HepG2 (cell line): ENCODE measurements around the gene POLR3E. TPM values are rescaled to one million over a fixed set of nuclear protein-coding genes. Genes with fewer than 3 reads are reported as not detected.

ENCODE experiments used
- EED ChIP-seq: sonication (generic); formaldehyde crosslinking; IDR thresholded peaks from 2 replicates; pipeline ENCODE4 v1.5.0; 2020; ENCODE audit warnings: mild to moderate bottlenecking, missing genetic modification reagents
- FOXP1 ChIP-seq, 2 experiments: fragments of 450-650 bp in 1 of 2; IDR thresholded peaks; 2 replicates each; pipeline ENCODE4 v1.6.1; 2017 to 2018; ENCODE audit warnings: antibody characterized with exemption in 1 of 2
- HCFC1 ChIP-seq: fragments of 150-350 bp; IDR thresholded peaks from 2 replicates; pipeline ENCODE4 v1.6.1; 2014; ENCODE audit warnings: low read depth, low read length
- MTF1 ChIP-seq: sonication (generic); formaldehyde crosslinking; IDR thresholded peaks from 2 replicates; pipeline ENCODE4 v1.5.0; 2020; ENCODE audit warnings: missing genetic modification reagents
- NFKBIZ ChIP-seq: IDR thresholded peaks from 2 replicates; pipeline ENCODE4 v1.6.1; 2018; ENCODE audit warnings: missing genetic modification reagents, missing compliant biosample characterization
- NFYC ChIP-seq: IDR thresholded peaks from 2 replicates; pipeline ENCODE4 v1.6.1; 2016; ENCODE audit warnings: missing genetic modification reagents, missing compliant biosample characterization
- SAP130 ChIP-seq: IDR thresholded peaks from 2 replicates; pipeline ENCODE4 v1.6.1; 2016; ENCODE audit warnings: low read depth
- SOX6 ChIP-seq, 2 experiments: fragments of 450-650 bp in 1 of 2; sonication (generic) in 1 of 2; formaldehyde crosslinking in 1 of 2; IDR thresholded peaks; 2 replicates each; pipeline versions ENCODE4 v1.4.0 to v1.6.1; 2017 to 2020; ENCODE audit warnings: antibody characterized with exemption in 1 of 2, mild to moderate bottlenecking in 1 of 2, missing genetic modification reagents in 1 of 2
- UBTF ChIP-seq: sonication (generic); formaldehyde crosslinking; IDR thresholded peaks from 2 replicates; pipeline ENCODE4 v1.4.0; 2020; ENCODE audit warnings: mild to moderate bottlenecking, missing genetic modification reagents
- USF2 ChIP-seq, 2 experiments: sonication (generic) in 1 of 2; formaldehyde crosslinking in 1 of 2; IDR thresholded peaks; 2 replicates each; pipeline versions ENCODE4 v1.5.1 to v1.6.1; 2011 to 2020; ENCODE audit warnings: borderline replicate concordance in 1 of 2, low read depth in 1 of 2, low read length in 1 of 2, mild to moderate bottlenecking in 1 of 2, missing genetic modification reagents in 1 of 2, moderate library complexity in 1 of 2
- ZKSCAN8 ChIP-seq: IDR thresholded peaks from 2 replicates; pipeline ENCODE4 v1.6.1; 2016; ENCODE audit warnings: borderline replicate concordance, missing genetic modification reagents, missing compliant biosample characterization
- ZNF121 ChIP-seq: sonication (generic); formaldehyde crosslinking; IDR thresholded peaks from 2 replicates; pipeline ENCODE4 v1.5.0; 2020; ENCODE audit warnings: mild to moderate bottlenecking, missing genetic modification reagents
- ZNF318 ChIP-seq: sonication (generic); formaldehyde crosslinking; IDR thresholded peaks from 2 replicates; pipeline ENCODE4 v1.4.0; 2020; ENCODE audit warnings: mild to moderate bottlenecking, missing genetic modification reagents
- ZNF530 ChIP-seq: sonication (generic); formaldehyde crosslinking; IDR thresholded peaks from 2 replicates; pipeline ENCODE4 v1.5.0; 2020; ENCODE audit warnings: low read depth, mild to moderate bottlenecking, missing genetic modification reagents
- ZNF607 ChIP-seq: sonication (generic); formaldehyde crosslinking; IDR thresholded peaks from 2 replicates; pipeline ENCODE4 v1.5.1; 2020; ENCODE audit warnings: missing genetic modification reagents, mild to moderate bottlenecking, borderline replicate concordance
- polyA plus RNA-seq, 8 experiments: library from polyadenylated mRNA; depleted of rRNA in 3 of 8; stranded (reverse) in 7 of 8; unstranded in 1 of 8; fragments of >200 nt; fragmentation: Illumina TruSeq in 4 of 8; extraction: Trizol in 4 of 8; gene quantifications; 2 replicates each; pipeline versions ENCODE4 v1.2.1 to v1.2.3, GENCODE V29; 2011 to 2016; ENCODE audit warnings: low read depth in 4 of 8, missing spikeins in 1 of 8, mixed read lengths in 1 of 8; ENCODE audit not compliant: insufficient read depth in 1 of 8
- total RNA-seq, 5 experiments: library from RNA; depleted of rRNA; stranded (reverse); fragments of >200 nt; fragmentation: Illumina TruSeq; extraction: Trizol; gene quantifications; 2 replicates each; pipeline ENCODE4 v1.2.3, GENCODE V29; 2016; ENCODE audit warnings: low read depth in 1 of 5

The POLR3E gene
- total and polyA plus RNA-seq, 2 of the 13 experiments (the other 11 are each of a cell fraction or from before 2014, with no cell fraction given), result 135 to 262 TPM

GRCh38 chr16:22293137-22294106 lies 3.8 kb upstream of the POLR3E start (continued):
- TF ChIP-seq USF2 (IDR thresholded peaks at IDR 0.05; ENCODE audit: low read depth, low read length), result no peak
- no peak for TF ChIP-seq USF2 (CRISPR knock-in tag; IDR thresholded peaks at IDR 0.05; ENCODE audit: borderline replicate concordance)
- peak; percentile 91 for TF ChIP-seq ZNF121 (CRISPR knock-in tag)
- no peak for TF ChIP-seq FOXP1 (IDR thresholded peaks at IDR 0.05)
- TF ChIP-seq FOXP1 (CRISPR knock-in tag; IDR thresholded peaks at IDR 0.05), result peak; percentile 22; the same call in 1 of the 2 replicates
- no peak for TF ChIP-seq ZKSCAN8 (CRISPR knock-in tag)
- no peak for TF ChIP-seq SOX6 (IDR thresholded peaks at IDR 0.05)
- TF ChIP-seq SOX6 (CRISPR knock-in tag; IDR thresholded peaks at IDR 0.05), result peak; percentile 51; the same call in 1 of the 2 replicates
- TF ChIP-seq SAP130 (CRISPR knock-in tag), result peak; percentile 49
- TF ChIP-seq HCFC1, result no peak
- no peak for TF ChIP-seq ZNF530
- no peak for TF ChIP-seq ZNF318 (CRISPR knock-in tag)
- 0 out of 2 replicates have a peak, but pooled peaks have one; percentile 27 for TF ChIP-seq UBTF
- 0 out of 2 replicates have a peak, but pooled peaks have one; percentile 10 for TF ChIP-seq ZNF607
- no peak for TF ChIP-seq NFKBIZ (CRISPR knock-in tag)
- 0 out of 2 replicates have a peak, but pooled peaks have one; percentile 38 for TF ChIP-seq EED (CRISPR knock-in tag)
- no peak for TF ChIP-seq MTF1
- no peak for TF ChIP-seq NFYC (CRISPR knock-in tag)
